Endodermal cell (in vitro differentiated cells): ENCODE measurements around the gene CTIF. TPM values are rescaled to one million over a fixed set of nuclear protein-coding genes. Genes with fewer than 3 reads are reported as not detected.

ENCODE experiments used
- DNase-seq: peaks from one replicate; pipeline ENCODE4 v3.0.0-alpha.2; 2017
- H3K27ac ChIP-seq: 2 replicates; pipeline ENCODE4 v1.5.1; 2013; ENCODE audit warnings: mild to moderate bottlenecking, low read depth, low read length, moderate library complexity
- H3K27me3 ChIP-seq: 2 replicates; pipeline ENCODE4 v1.6.1; 2013; ENCODE audit warnings: mild to moderate bottlenecking, low read length, moderate library complexity; ENCODE audit not compliant: insufficient read depth, control insufficient read depth, poor library complexity, severe bottlenecking
- H3K36me3 ChIP-seq: 2 replicates; pipeline ENCODE4 v1.7.0; 2013; ENCODE audit warnings: mild to moderate bottlenecking, low read length, moderate library complexity; ENCODE audit not compliant: control insufficient read depth, insufficient read depth
- H3K4me1 ChIP-seq: one replicate; pipeline ENCODE4 v1.7.0; 2013; ENCODE audit warnings: low read length; ENCODE audit not compliant: control insufficient read depth, insufficient read depth
- H3K4me3 ChIP-seq: 2 replicates; pipeline ENCODE4 v1.5.1; 2013; ENCODE audit warnings: mild to moderate bottlenecking, low read length, moderate library complexity
- H3K9ac ChIP-seq: 2 replicates; pipeline ENCODE4 v1.6.1; 2013; ENCODE audit warnings: mild to moderate bottlenecking, low read length, moderate library complexity; ENCODE audit not compliant: poor library complexity, severe bottlenecking; ENCODE audit errors: extremely low read depth
- H3K9me3 ChIP-seq: 2 replicates; pipeline ENCODE4 v1.6.1; 2013; ENCODE audit warnings: mild to moderate bottlenecking, low read length, moderate library complexity; ENCODE audit not compliant: control insufficient read depth
- H3K27ac Mint-ChIP-seq: 2 replicates; pipeline ENCODE4 v1.8.0; 2020; ENCODE audit warnings: mixed read lengths
- H3K27me3 Mint-ChIP-seq: 2 replicates; pipeline ENCODE4 v1.8.0; 2021; ENCODE audit warnings: mild to moderate bottlenecking, mixed read lengths; ENCODE audit not compliant: insufficient read depth
- H3K36me3 Mint-ChIP-seq: 2 replicates; pipeline ENCODE4 v1.8.0; 2020; ENCODE audit warnings: low read depth, mixed read lengths
- H3K4me1 Mint-ChIP-seq: 2 replicates; pipeline ENCODE4 v1.8.0; 2020; ENCODE audit warnings: mixed read lengths
- H3K4me3 Mint-ChIP-seq: 2 replicates; pipeline ENCODE4 v1.8.0; 2020; ENCODE audit warnings: mild to moderate bottlenecking, moderate library complexity, mixed read lengths
- H3K9me3 Mint-ChIP-seq: 2 replicates; pipeline ENCODE4 v1.8.0; 2020; ENCODE audit warnings: mild to moderate bottlenecking, mixed read lengths
- CTCF ChIP-seq: fragments of 200-600 bp; sonication (generic); conservative IDR thresholded peaks from 2 replicates; pipeline ENCODE4 v1.5.0; 2021; ENCODE audit warnings: antibody characterized with exemption, mild to moderate bottlenecking
- WGBS, 2 experiments: methylation state at CpG; one replicate each; pipeline versions ENCODE4 v1.1.5 to v1.1.7; 2013; ENCODE audit warnings: missing lambda C conversion rate in 2 of 2, mixed read lengths in 1 of 2; ENCODE audit not compliant: insufficient coverage in 1 of 2, insufficient read length in 1 of 2; 5-methylcytosine and 5-hydroxymethylcytosine counted together
- total RNA-seq, 2 donors: library from RNA; stranded (reverse); fragmentation: NEBNext Ultra II Directional in 1 of 2; extraction: Animal tissue kit (Norgen Biotek cat#: 25700) in 1 of 2; gene quantifications; 2 replicates in 1 of 2; 3 replicates in 1 of 2; pipeline ENCODE4 v1.2.1, GENCODE V29; 2021

CTIF gene
- total RNA-seq, 2 donors from 2014 or later: 33.8 to 41.6 TPM

- DNase-seq: no peak
- 92% methylated on average over 2 of the region's 2 CpGs for WGBS, 2 experiments
- Histone ChIP-seq H3K27me3 (no peaks in the 10 kb centered on the region), H3K36me3 (no peaks in the 10 kb centered on the region), H3K9me3 (no peaks in the 10 kb centered on the region), H3K27ac (peak overlapping the region; percentile 24), H3K4me1 (peaks cover 7% of the 10 kb centered on the region), H3K4me3 (no peak overlapping the region), H3K9ac (no peak overlapping the region)
- no peak overlapping the region for H3K27ac Mint-ChIP-seq
- peaks cover 7% of the 10 kb centered on the region for H3K4me1 Mint-ChIP-seq
- no peaks in the 10 kb centered on the region for H3K36me3 Mint-ChIP-seq
- H3K27me3 Mint-ChIP-seq: no peaks in the 10 kb centered on the region
- H3K9me3 Mint-ChIP-seq: no peaks in the 10 kb centered on the region
- H3K4me3 Mint-ChIP-seq: no peak overlapping the region
- TF ChIP-seq CTCF: no peak
These were observed 188.8 kb downstream of the CTIF start for GRCh38 chr18:48727681-48728080.

GRCh38 chr18:48728204-48728833 lies 189.5 kb downstream of the CTIF start:
- Mint-ChIP-seq H3K4me3 (no peak overlapping the region), H3K27me3 (no peaks in the 10 kb centered on the region), H3K27ac (no peak overlapping the region), H3K9me3 (no peaks in the 10 kb centered on the region), H3K4me1 (peaks cover 13% of the 10 kb centered on the region), H3K36me3 (no peaks in the 10 kb centered on the region)
- no peak for DNase-seq
- Histone ChIP-seq H3K9me3 (no peaks in the 10 kb centered on the region), H3K9ac (no peak overlapping the region), H3K4me1 (peaks cover 7% of the 10 kb centered on the region), H3K4me3 (no peak overlapping the region), H3K36me3 (no peaks in the 10 kb centered on the region), H3K27ac (no peak overlapping the region), H3K27me3 (no peaks in the 10 kb centered on the region)
- no peak for TF ChIP-seq CTCF
- 87 to 98% methylated on average over 5 to 6 of the region's 6 CpGs for WGBS, 2 experiments

GRCh38 chr18:48729404-48729803 lies 190.6 kb downstream of the CTIF start:
- Histone ChIP-seq H3K4me3 (no peak overlapping the region), H3K27ac (peak overlapping the region; percentile 24), H3K27me3 (no peaks in the 10 kb centered on the region), H3K36me3 (no peaks in the 10 kb centered on the region), H3K9me3 (no peaks in the 10 kb centered on the region), H3K4me1 (peaks cover 11% of the 10 kb centered on the region), H3K9ac (no peak overlapping the region)
- Mint-ChIP-seq H3K9me3 (no peaks in the 10 kb centered on the region), H3K27ac (peak overlapping the region; percentile 26), H3K4me1 (peaks cover 21% of the 10 kb centered on the region), H3K36me3 (no peaks in the 10 kb centered on the region), H3K27me3 (no peaks in the 10 kb centered on the region), H3K4me3 (no peak overlapping the region)
- no peak for TF ChIP-seq CTCF
- DNase-seq: no peak
- WGBS, 2 experiments: 87 to 93% methylated on average over 4 to 8 of the region's 8 CpGs
